ENCODE measurements around the gene HYLS1. TPM values are rescaled to one million over a fixed set of nuclear protein-coding genes. Genes with fewer than 3 reads are reported as not detected.

HYLS1 gene
- polyA plus RNA-seq, 2 of the 4 experiments (the other 2 are of a cell fraction) = 14.9 to 18.7 TPM

Other genes starting within 250 kb of the HYLS1 start
- 0.19 and 0.28 TPM in 2 replicates for gene ACRV1, start 206.8 kb upstream of the HYLS1 start, polyA plus RNA-seq (2011; rRNA removed)
- gene ACRV1, start 206.8 kb upstream of the HYLS1 start, polyA plus RNA-seq (2017; fragmentation: RNase III; extraction: RNeasy Plus Mini Kit Qiagen cat#74134 plus additional on column Dnase treatment) = 0.12 to 0.13 TPM in 2 of 3 replicates, not detected in the other
- not detected in 2 replicates for gene PATE1, start 141.4 kb upstream of the HYLS1 start, polyA plus RNA-seq (2011; rRNA removed)
- not detected in 3 replicates for gene PATE1, start 141.4 kb upstream of the HYLS1 start, polyA plus RNA-seq (2017; fragmentation: RNase III; extraction: RNeasy Plus Mini Kit Qiagen cat#74134 plus additional on column Dnase treatment)
- 0.21 TPM in 1 of 2 replicates, not detected in the other for gene PATE2, start 108.8 kb upstream of the HYLS1 start, polyA plus RNA-seq (2011; rRNA removed)
- 0.07 TPM in 1 of 3 replicates, not detected in the others for gene PATE2, start 108.8 kb upstream of the HYLS1 start, polyA plus RNA-seq (2017; fragmentation: RNase III; extraction: RNeasy Plus Mini Kit Qiagen cat#74134 plus additional on column Dnase treatment)
- gene PATE3, start 99.5 kb upstream of the HYLS1 start, polyA plus RNA-seq (2011; rRNA removed) = not detected in 2 replicates
- gene PATE3, start 99.5 kb upstream of the HYLS1 start, polyA plus RNA-seq (2017; fragmentation: RNase III; extraction: RNeasy Plus Mini Kit Qiagen cat#74134 plus additional on column Dnase treatment) = not detected in 3 replicates
- gene PATE4, start 54.4 kb upstream of the HYLS1 start, polyA plus RNA-seq (2011; rRNA removed) = not detected in 2 replicates
- not detected in 3 replicates for gene PATE4, start 54.4 kb upstream of the HYLS1 start, polyA plus RNA-seq (2017; fragmentation: RNase III; extraction: RNeasy Plus Mini Kit Qiagen cat#74134 plus additional on column Dnase treatment)
- gene PUS3, start 15.5 kb downstream of the HYLS1 start, polyA plus RNA-seq (2011; rRNA removed) = 7.4 and 8.0 TPM in 2 replicates
- gene PUS3, start 15.5 kb downstream of the HYLS1 start, polyA plus RNA-seq (2017; fragmentation: RNase III; extraction: RNeasy Plus Mini Kit Qiagen cat#74134 plus additional on column Dnase treatment) = 5.0 to 8.8 TPM (median 8.2 TPM) in 3 replicates
- gene DDX25, start 16.8 kb downstream of the HYLS1 start, polyA plus RNA-seq (2011; rRNA removed) = 0.01 and 0.05 TPM in 2 replicates
- 0.07 TPM in 1 of 3 replicates, not detected in the others for gene DDX25, start 16.8 kb downstream of the HYLS1 start, polyA plus RNA-seq (2017; fragmentation: RNase III; extraction: RNeasy Plus Mini Kit Qiagen cat#74134 plus additional on column Dnase treatment)
- not detected in 2 replicates for gene VSIG10L2, start 58.4 kb downstream of the HYLS1 start, polyA plus RNA-seq (2011; rRNA removed)
- gene VSIG10L2, start 58.4 kb downstream of the HYLS1 start, polyA plus RNA-seq (2017; fragmentation: RNase III; extraction: RNeasy Plus Mini Kit Qiagen cat#74134 plus additional on column Dnase treatment) = not detected in 3 replicates
- gene CDON, start 175.2 kb downstream of the HYLS1 start, polyA plus RNA-seq (2011; rRNA removed) = 5.6 and 7.8 TPM in 2 replicates
- 1.3 to 1.9 TPM (median 1.7 TPM) in 3 replicates for gene CDON, start 175.2 kb downstream of the HYLS1 start, polyA plus RNA-seq (2017; fragmentation: RNase III; extraction: RNeasy Plus Mini Kit Qiagen cat#74134 plus additional on column Dnase treatment)